Keratinocyte (primary cell): ENCODE data around the gene CENPP.

Experiments used
- CTCF ChIP-seq, 3 experiments: IDR thresholded peaks in 1 of 3; conservative IDR thresholded peaks in 1 of 3; optimal IDR thresholded peaks in 1 of 3; 2 replicates in 2 of 3; 3 replicates in 1 of 3; pipeline versions ENCODE3 to v1.5.1; 2011; ENCODE audit warnings: low read length in 3 of 3, mild to moderate bottlenecking in 3 of 3, moderate library complexity in 2 of 3, control low read depth in 1 of 3, inconsistent platforms in 1 of 3; ENCODE audit not compliant: insufficient read depth in 2 of 3; ENCODE audit errors: extremely low read depth in 1 of 3
- EZH2 ChIP-seq: IDR thresholded peaks from one replicate; pipeline ENCODE4 v1.6.1; 2012; ENCODE audit warnings: inconsistent platforms, mild to moderate bottlenecking, low read length, moderate library complexity

- TF ChIP-seq CTCF (optimal IDR thresholded peaks at IDR 0.05 in 1 of 3, IDR thresholded peaks at IDR 0.05 in 1 of 3, conservative IDR thresholded peaks at IDR 0.05 in 1 of 3; ENCODE audit: extremely low read depth in 1 of 3, insufficient read depth in 2 of 3, low read length in 3 of 3) (no peak), EZH2 (no peak)
Observed at GRCh38 chr9:92405818-92406217, 80.1 kb downstream of the CENPP start.
